LNCAP (cell line): Measurements from ENCODE around the gene TIMM21.

Experiments
- CTCF ChIP-seq: fragments of 450-650 bp; IDR thresholded peaks from 2 replicates; pipeline ENCODE4 v1.5.1; 2017; ENCODE audit warnings: mild to moderate bottlenecking

Gene TIMM21, protein sequence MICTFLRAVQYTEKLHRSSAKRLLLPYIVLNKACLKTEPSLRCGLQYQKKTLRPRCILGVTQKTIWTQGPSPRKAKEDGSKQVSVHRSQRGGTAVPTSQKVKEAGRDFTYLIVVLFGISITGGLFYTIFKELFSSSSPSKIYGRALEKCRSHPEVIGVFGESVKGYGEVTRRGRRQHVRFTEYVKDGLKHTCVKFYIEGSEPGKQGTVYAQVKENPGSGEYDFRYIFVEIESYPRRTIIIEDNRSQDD

DNA sequence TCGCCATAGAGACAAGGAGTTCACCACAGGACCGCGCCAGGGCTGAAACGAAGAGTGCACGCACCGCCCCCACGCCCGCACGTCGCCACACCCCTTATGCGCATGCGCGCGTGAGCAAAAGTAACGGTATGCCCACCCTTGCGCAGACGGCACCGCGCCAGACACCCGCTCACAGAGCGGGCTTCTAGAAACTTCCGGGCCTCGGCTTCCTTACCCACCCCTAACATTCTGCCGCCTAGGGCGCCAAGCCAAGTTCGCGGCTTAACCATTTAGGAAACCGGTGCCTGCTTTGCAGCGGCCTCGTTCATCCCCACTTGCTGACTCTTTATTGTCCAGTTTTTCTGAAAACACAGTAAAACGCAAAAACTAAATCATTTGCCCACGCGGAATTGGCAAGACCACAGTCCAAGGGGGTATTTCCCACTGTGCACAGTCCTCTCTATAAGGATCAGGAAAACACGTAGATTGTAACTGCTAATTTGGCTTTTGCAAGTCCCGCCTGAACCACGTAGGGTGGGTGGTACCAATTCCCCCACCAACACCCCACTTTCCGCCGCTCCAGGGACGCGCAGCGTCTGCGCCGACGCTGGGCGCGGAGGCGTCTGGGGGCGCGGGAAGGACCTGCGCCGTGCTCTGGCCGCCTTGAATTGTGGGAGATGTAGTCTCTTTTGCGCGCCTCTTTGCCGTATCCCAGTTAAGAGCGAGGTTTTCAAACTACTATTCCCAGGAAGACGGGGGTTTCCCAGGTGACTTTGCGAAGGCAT is at the start of gene TIMM21, which contains the start of gene FBXO15:
Gene TIMM21 (plus strand): TSS at position 745 of the 764 bp plus-strand sequence. CDS start 286 bp downstream, outside the sequence.
Gene FBXO15 (minus strand): TSS at position 56 of the 764 bp plus-strand sequence. CDS start 49 bp downstream, at position 7.
- no peak for TF ChIP-seq CTCF

- TF ChIP-seq CTCF: no peak
These were observed 39.9 kb upstream of the TIMM21 start for GRCh38 chr18:74108460-74108859.

- TF ChIP-seq CTCF: no peak
These were observed 38.2 kb upstream of the TIMM21 start for GRCh38 chr18:74110149-74110548.

DNA sequence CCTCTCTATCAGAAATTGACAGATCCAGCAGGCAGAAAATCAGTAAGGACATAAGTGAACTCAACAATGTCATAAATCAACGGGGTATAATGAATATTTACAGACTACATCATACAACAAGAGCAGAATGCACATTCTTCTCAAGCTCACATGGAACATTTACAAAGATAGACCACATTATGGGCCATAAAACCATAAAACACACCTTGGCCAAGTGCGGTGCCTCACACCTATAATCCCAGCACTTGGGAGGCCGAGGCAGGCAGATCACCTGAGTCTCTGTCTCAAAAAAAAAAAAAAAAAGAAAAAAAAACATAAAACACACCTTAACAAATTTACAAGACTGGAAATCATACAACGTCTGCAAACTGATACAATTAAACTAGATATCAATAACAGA is 37.3 kb upstream of the TIMM21 start:
- no peak for TF ChIP-seq CTCF

GRCh38 chr18:74113711-74114110 is 34.6 kb upstream of the TIMM21 start:
- no peak for TF ChIP-seq CTCF

- TF ChIP-seq CTCF: no peak
These were observed 34.2 kb upstream of the TIMM21 start for GRCh38 chr18:74114116-74114515.

GRCh38 chr18:74115046-74115445 is 33.3 kb upstream of the TIMM21 start:
- no peak for TF ChIP-seq CTCF
